RPMI8226 (cell line): ENCODE results near the gene PPP1R1B.

Source experiments
- DNase-seq: peaks from one replicate; pipeline ENCODE4 v3.0.0-alpha.2; 2015

Gene PPP1R1B

GRCh38 chr17:39617446-39618245 is 9.1 kb upstream of the PPP1R1B start:
- DNase-seq: peak; percentile 80

- DNase-seq: peak; percentile 52
Measured at GRCh38 chr17:39618246-39618913, 8.4 kb upstream of the PPP1R1B start.

GRCh38 chr17:39618956-39619785 is 7.6 kb upstream of the PPP1R1B start:
- no peak for DNase-seq

GRCh38 chr17:39619786-39620101 is 7.0 kb upstream of the PPP1R1B start:
- DNase-seq: no peak

- peak; percentile 85 for DNase-seq
Measured at GRCh38 chr17:39621523-39622379, 5.0 kb upstream of the PPP1R1B start.

GRCh38 chr17:39622380-39623006 is 4.3 kb upstream of the PPP1R1B start:
- DNase-seq: no peak

- peak; percentile 87 for DNase-seq
Measured at GRCh38 chr17:39623356-39623950, 3.3 kb upstream of the PPP1R1B start.

- no peak for DNase-seq
Measured at GRCh38 chr17:39624313-39624712, 2.4 kb upstream of the PPP1R1B start.

GRCh38 chr17:39625198-39625785 is 1.5 kb upstream of the PPP1R1B start:
- no peak for DNase-seq

- no peak for DNase-seq
Measured at GRCh38 chr17:39627047-39627711, 427 bp downstream of the PPP1R1B start.

GRCh38 chr17:39627712-39628516 is 1.2 kb downstream of the PPP1R1B start:
- DNase-seq: no peak

GRCh38 chr17:39628655-39629493 is 2.1 kb downstream of the PPP1R1B start:
- DNase-seq: no peak

GRCh38 chr17:39629494-39629880 is 2.7 kb downstream of the PPP1R1B start:
- no peak for DNase-seq

GRCh38 chr17:39629898-39630297 is 3.1 kb downstream of the PPP1R1B start:
- no peak for DNase-seq

- DNase-seq: no peak
Measured at GRCh38 chr17:39631403-39631802, 4.7 kb downstream of the PPP1R1B start.

GRCh38 chr17:39632153-39632941 is 5.6 kb downstream of the PPP1R1B start:
- no peak for DNase-seq

- DNase-seq: no peak
Measured at GRCh38 chr17:39633570-39634183, 6.9 kb downstream of the PPP1R1B start.
